Measurements from ENCODE around the gene SMCO2.

The SMCO2 gene

DNA sequence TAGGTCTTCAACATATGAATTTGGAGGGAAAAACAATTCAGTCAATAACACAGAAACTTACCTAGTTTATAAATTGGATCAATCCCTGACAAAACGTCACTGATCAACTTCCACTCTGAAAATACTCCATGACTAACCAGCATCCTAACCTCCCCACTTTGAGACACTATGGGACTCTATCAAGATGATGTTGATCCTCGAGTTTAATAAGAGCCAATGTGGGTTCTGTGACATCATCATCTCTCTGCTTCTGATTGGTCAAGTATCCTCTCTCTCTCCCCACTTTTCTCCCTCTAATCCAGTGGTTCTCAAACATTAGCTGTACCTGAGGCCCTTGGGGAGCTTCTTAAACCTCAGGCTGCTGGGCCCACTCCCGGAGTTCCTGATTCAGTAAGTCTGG, at the start of gene SMCO2:
Gene SMCO2 (plus strand): TSS at position 301 of the 400 bp plus-strand sequence. CDS start 23,896 bp downstream, outside the sequence.
- DNase-seq (ENCODE audit: low read depth): no peak
- H3K4me3 ChIP-seq (ENCODE audit: low read depth, low read length): no peak within 1 kb of the TSS
- in situ Hi-C loops (cut with HindIII; ENCODE audit: low sequenced_read_pairs): no loop called here
- TF ChIP-seq, protein P1, sequence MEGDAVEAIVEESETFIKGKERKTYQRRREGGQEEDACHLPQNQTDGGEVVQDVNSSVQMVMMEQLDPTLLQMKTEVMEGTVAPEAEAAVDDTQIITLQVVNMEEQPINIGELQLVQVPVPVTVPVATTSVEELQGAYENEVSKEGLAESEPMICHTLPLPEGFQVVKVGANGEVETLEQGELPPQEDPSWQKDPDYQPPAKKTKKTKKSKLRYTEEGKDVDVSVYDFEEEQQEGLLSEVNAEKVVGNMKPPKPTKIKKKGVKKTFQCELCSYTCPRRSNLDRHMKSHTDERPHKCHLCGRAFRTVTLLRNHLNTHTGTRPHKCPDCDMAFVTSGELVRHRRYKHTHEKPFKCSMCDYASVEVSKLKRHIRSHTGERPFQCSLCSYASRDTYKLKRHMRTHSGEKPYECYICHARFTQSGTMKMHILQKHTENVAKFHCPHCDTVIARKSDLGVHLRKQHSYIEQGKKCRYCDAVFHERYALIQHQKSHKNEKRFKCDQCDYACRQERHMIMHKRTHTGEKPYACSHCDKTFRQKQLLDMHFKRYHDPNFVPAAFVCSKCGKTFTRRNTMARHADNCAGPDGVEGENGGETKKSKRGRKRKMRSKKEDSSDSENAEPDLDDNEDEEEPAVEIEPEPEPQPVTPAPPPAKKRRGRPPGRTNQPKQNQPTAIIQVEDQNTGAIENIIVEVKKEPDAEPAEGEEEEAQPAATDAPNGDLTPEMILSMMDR (IDR thresholded peaks at IDR 0.05; ENCODE audit: low read depth, low read length, missing control alignments): no peak

DNA sequence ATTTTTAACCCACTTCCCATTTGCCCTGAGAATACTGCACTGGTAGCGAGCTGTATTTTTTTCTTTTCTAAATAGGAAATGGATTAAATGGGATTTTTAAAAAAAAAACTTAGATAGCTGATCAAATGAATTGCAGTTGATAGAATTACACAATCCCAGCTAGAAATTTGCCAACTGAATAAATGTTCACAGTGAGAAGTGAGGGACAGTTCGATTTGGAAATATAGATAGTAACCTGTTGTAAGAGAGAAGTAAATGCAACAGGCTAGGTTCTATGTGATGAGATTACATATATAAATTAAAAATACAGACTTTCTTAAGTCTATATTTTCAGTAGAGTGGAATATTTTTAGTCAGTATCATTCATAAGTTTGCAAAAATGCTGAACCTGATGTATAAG, 48.1 kb upstream of the SMCO2 start:
- DNase-seq (ENCODE audit: low read depth): no peak
- TF ChIP-seq, protein P1 (IDR thresholded peaks at IDR 0.05; ENCODE audit: low read depth, low read length, missing control alignments): no peak
- in situ Hi-C loops (cut with HindIII; ENCODE audit: low sequenced_read_pairs): loop anchor here (5.0 kb wide), 1 partner anchor 34 kb away; no protein-coding TSS in a partner anchor
- no peak overlapping the region for H3K4me3 ChIP-seq (ENCODE audit: low read depth, low read length)

DNA sequence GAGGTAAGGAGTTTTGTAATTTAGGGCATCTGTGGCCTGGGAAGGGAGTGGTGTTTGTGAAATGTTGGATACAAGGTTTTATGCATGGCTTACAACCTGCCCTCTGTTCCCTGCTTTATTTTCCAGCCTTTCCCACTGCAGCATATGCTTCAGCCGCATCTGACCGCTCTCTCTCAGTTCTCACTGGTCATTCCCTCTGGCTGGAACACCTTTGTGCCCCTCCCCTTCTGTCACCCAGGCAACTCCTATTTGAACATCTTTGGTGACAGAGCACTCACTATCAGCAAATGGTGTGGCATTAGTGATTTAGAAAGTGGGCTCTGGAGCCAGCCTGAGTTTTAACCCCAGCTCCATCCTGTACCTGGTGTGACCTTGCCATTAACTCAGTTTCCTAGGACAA, 47.5 kb upstream of the SMCO2 start:
- in situ Hi-C loops (cut with HindIII; ENCODE audit: low sequenced_read_pairs): loop anchor here (5.0 kb wide), 1 partner anchor 33 kb away; no protein-coding TSS in a partner anchor

DNA sequence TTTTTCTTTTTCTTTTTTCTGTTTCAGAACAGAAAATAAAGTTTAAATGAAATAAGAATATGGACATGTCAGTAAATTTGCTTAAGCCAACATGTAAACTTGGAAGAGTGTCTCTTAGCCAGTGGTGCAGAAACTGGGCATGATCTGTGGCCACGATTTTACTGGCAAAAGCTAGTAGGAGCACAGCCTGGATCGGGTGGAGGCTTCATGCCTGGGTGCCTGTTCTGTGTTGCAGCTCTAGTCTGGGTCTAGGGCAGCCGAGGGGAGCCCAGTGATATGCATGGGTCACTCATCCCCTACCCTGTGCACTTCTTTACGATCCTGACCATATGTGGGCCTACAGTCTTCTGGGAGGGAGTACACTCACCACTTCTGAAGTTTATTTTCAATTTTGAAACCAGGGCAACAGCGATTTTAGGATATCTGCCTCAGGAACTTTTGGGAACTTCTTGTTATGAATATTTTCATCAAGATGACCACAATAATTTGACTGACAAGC, 45.6 kb upstream of the SMCO2 start:
- H3K4me3 ChIP-seq (ENCODE audit: low read depth, low read length): no peak overlapping the region
- TF ChIP-seq, protein P1 (IDR thresholded peaks at IDR 0.05; ENCODE audit: low read depth, low read length, missing control alignments): no peak
- DNase-seq (ENCODE audit: low read depth): no peak
- in situ Hi-C loops (cut with HindIII; ENCODE audit: low sequenced_read_pairs): no loop called here

More for the DNA sequence above, 47.5 kb upstream of the SMCO2 start:
- TF ChIP-seq, protein P1 (IDR thresholded peaks at IDR 0.05; ENCODE audit: low read depth, low read length, missing control alignments): no peak
- no peak for DNase-seq (ENCODE audit: low read depth)
- no peak overlapping the region for H3K4me3 ChIP-seq (ENCODE audit: low read depth, low read length)

DNA sequence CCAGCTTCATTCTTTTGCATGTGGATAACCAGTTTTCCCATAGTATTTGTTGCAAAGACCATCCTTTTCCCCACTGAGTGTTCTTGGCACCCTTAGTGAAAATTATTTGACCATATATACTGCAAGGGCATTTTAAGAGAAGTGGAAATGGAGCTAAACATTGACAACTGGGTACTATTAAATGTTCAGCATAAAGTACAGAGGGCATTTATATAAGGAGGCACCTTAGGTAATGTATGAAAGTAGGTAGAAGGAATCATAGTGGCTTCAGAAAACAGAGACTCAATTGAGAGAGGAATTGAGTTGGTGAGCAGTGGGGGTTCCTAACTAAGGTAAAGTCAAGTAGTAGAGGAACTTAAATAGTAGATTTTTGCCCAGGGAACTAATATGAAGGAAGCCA, 34.5 kb upstream of the SMCO2 start:
- in situ Hi-C loops (cut with HindIII; ENCODE audit: low sequenced_read_pairs): no loop called here
- TF ChIP-seq, protein P1 (IDR thresholded peaks at IDR 0.05; ENCODE audit: low read depth, low read length, missing control alignments): no peak
- DNase-seq (ENCODE audit: low read depth): no peak
- H3K4me3 ChIP-seq (ENCODE audit: low read depth, low read length): no peak overlapping the region

DNA sequence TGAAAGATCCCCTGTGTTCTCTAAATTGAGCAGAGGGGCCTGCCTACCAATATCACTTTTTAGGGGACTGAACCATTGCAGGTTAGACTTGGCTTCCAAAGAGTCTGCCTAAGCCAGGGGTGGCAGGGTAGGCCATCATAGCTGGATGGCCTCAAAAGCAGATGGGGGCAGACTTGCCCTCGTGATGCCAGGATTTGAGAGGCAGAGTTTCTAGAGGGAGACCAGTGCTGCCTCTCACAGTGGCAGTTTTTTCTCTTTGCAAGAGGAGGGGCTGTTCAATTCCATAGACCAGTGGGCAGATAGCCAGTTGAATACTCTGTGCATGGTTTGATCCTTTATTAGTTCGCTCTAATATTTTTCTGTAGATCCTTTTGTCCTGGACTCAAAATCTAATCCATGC, 23.8 kb upstream of the SMCO2 start:
- TF ChIP-seq, protein P1 (IDR thresholded peaks at IDR 0.05; ENCODE audit: low read depth, low read length, missing control alignments): no peak
- in situ Hi-C loops (cut with HindIII; ENCODE audit: low sequenced_read_pairs): no loop called here

More for the DNA sequence above, 23.8 kb upstream of the SMCO2 start:
- H3K4me3 ChIP-seq (ENCODE audit: low read depth, low read length): no peak overlapping the region
- DNase-seq (ENCODE audit: low read depth): no peak
